Smooth muscle cell (in vitro differentiated cells): ENCODE data around the gene GRIA2. TPM values are rescaled to one million over a fixed set of nuclear protein-coding genes. Genes with fewer than 3 reads are reported as not detected.

Experiments used
- DNase-seq: peaks from one replicate; lab custom pipeline; 2025; ENCODE audit not compliant: unreplicated experiment; lab: John Stamatoyannopoulos, UW
- H2AFZ ChIP-seq: fragments of 200-600 bp; sonication (generic); 2 replicates; pipeline ENCODE4 v1.6.0; 2016; ENCODE audit warnings: antibody characterized with exemption, low read depth, mild to moderate bottlenecking
- H3F3A ChIP-seq: fragments of 200-600 bp; sonication (generic); 2 replicates; pipeline ENCODE4 v1.6.0; 2017; ENCODE audit warnings: antibody characterized with exemption, low read depth
- H3K27ac ChIP-seq: fragments of 200-600 bp; sonication (generic); 2 replicates; pipeline ENCODE4 v1.5.1; 2016; ENCODE audit warnings: low read depth, mild to moderate bottlenecking
- H3K27me3 ChIP-seq: fragments of 200-600 bp; sonication (generic); 2 replicates; pipeline ENCODE4 v1.6.1; 2016; ENCODE audit warnings: low read depth, mild to moderate bottlenecking
- H3K36me3 ChIP-seq: fragments of 200-600 bp; sonication (generic); 2 replicates; pipeline ENCODE4 v1.5.1; 2016; ENCODE audit warnings: low read depth
- H3K4me1 ChIP-seq: fragments of 200-600 bp; sonication (generic); 2 replicates; pipeline ENCODE4 v1.5.1; 2016; ENCODE audit warnings: low read depth
- H3K4me2 ChIP-seq: fragments of 200-600 bp; sonication (generic); 2 replicates; pipeline ENCODE4 v1.6.0; 2016; ENCODE audit warnings: mild to moderate bottlenecking
- H3K4me3 ChIP-seq: fragments of 200-600 bp; sonication (generic); 2 replicates; pipeline ENCODE4 v1.5.1; 2016; ENCODE audit warnings: mild to moderate bottlenecking
- H3K79me2 ChIP-seq: fragments of 200-600 bp; sonication (generic); 2 replicates; pipeline ENCODE4 v1.6.0; 2016; ENCODE audit warnings: low read depth, mild to moderate bottlenecking
- H3K9ac ChIP-seq: fragments of 200-600 bp; sonication (generic); 2 replicates; pipeline ENCODE4 v1.6.0; 2016; ENCODE audit warnings: low read depth
- H3K9me3 ChIP-seq: fragments of 200-600 bp; sonication (generic); replicated peaks from 2 replicates; pipeline ENCODE4 v1.5.1; 2016; ENCODE audit warnings: low read depth
- H4K20me1 ChIP-seq: fragments of 200-600 bp; sonication (generic); 2 replicates; pipeline ENCODE4 v1.6.0; 2016; ENCODE audit warnings: low read depth
- CTCF ChIP-seq: fragments of 200-600 bp; sonication (generic); IDR thresholded peaks from 2 replicates; pipeline ENCODE4 v1.5.1; 2017; ENCODE audit warnings: borderline replicate concordance, mild to moderate bottlenecking, antibody characterized with exemption; ENCODE audit not compliant: insufficient read depth, poor library complexity, severe bottlenecking
- WGBS: methylation state at CpG from one replicate; pipeline ENCODE4 v1.1.7; 2016; ENCODE audit warnings: low lambda C conversion rate; 5-methylcytosine and 5-hydroxymethylcytosine counted together
- polyA plus RNA-seq: library from polyadenylated mRNA; unstranded; fragments of >200 nt; fragmentation: Nextera tagmentation; extraction: Ambion mirVana; gene quantifications from 2 replicates; pipeline ENCODE4 v1.2.1, GENCODE V29; 2016
- total RNA-seq: library from RNA; depleted of rRNA; stranded (reverse); fragments of >200 nt; gene quantifications from 2 replicates; pipeline ENCODE4 v1.2.3, GENCODE V29; 2014

The GRIA2 gene
- total and polyA plus RNA-seq, 2 experiments from 2014 or later: not detected

- 2% methylated on average over 47 of the region's 59 CpGs for WGBS
- H3K4me3 ChIP-seq: peak overlapping the region; percentile 50
- H3K27me3 ChIP-seq: peaks cover 74% of the 10 kb centered on the region
- no peak for TF ChIP-seq CTCF
- no peaks in the 10 kb centered on the region for H3F3A ChIP-seq
- no peaks in the 10 kb centered on the region for H3K9me3 ChIP-seq
- H3K27ac ChIP-seq: no peak overlapping the region
- peak overlapping the region; percentile 86 for H3K4me2 ChIP-seq
- no peaks in the 10 kb centered on the region for H4K20me1 ChIP-seq
- peak overlapping the region; percentile 86 for H2AFZ ChIP-seq
- no peak for DNase-seq
- no peaks in the 10 kb centered on the region for H3K79me2 ChIP-seq
- H3K36me3 ChIP-seq: no peaks in the 10 kb centered on the region
- H3K9ac ChIP-seq: no peak overlapping the region
- peaks cover 9% of the 10 kb centered on the region for H3K4me1 ChIP-seq
These were observed 1.6 kb downstream of the GRIA2 start for GRCh38 chr4:157221895-157222770.

GRCh38 chr4:157222771-157223160 is 2.2 kb downstream of the GRIA2 start:
- peak overlapping the region; percentile 86 for H3K4me2 ChIP-seq
- no peak overlapping the region for H3K27ac ChIP-seq
- TF ChIP-seq CTCF: no peak
- H3K36me3 ChIP-seq: no peaks in the 10 kb centered on the region
- H3K79me2 ChIP-seq: no peaks in the 10 kb centered on the region
- peaks cover 9% of the 10 kb centered on the region for H3K4me1 ChIP-seq
- H3F3A ChIP-seq: no peaks in the 10 kb centered on the region
- H3K4me3 ChIP-seq: peak overlapping the region; percentile 50
- no peak for DNase-seq
- H3K27me3 ChIP-seq: peaks cover 78% of the 10 kb centered on the region
- no peaks in the 10 kb centered on the region for H4K20me1 ChIP-seq
- 3% methylated on average over 15 of the region's 15 CpGs for WGBS
- no peak overlapping the region for H3K9ac ChIP-seq
- no peaks in the 10 kb centered on the region for H3K9me3 ChIP-seq
- peak overlapping the region; percentile 86 for H2AFZ ChIP-seq

- H3K27me3 ChIP-seq: peaks cover 78% of the 10 kb centered on the region
These were observed 2.9 kb downstream of the GRIA2 start for GRCh38 chr4:157223456-157223855.

More at GRCh38 chr4:157223456-157223855, 2.9 kb downstream of the GRIA2 start:
- H3K4me1 ChIP-seq: peaks cover 9% of the 10 kb centered on the region
- no peaks in the 10 kb centered on the region for H4K20me1 ChIP-seq
- H3K4me2 ChIP-seq: no peak overlapping the region
- H3F3A ChIP-seq: no peaks in the 10 kb centered on the region
- H3K9ac ChIP-seq: no peak overlapping the region
- H3K36me3 ChIP-seq: no peaks in the 10 kb centered on the region
- no peak for DNase-seq
- peak overlapping the region; percentile 50 for H3K4me3 ChIP-seq
- no peaks in the 10 kb centered on the region for H3K79me2 ChIP-seq
- H2AFZ ChIP-seq: no peak overlapping the region
- H3K9me3 ChIP-seq: no peaks in the 10 kb centered on the region
- WGBS: 91% methylated on average over 1 of the region's 1 CpG
- no peak for TF ChIP-seq CTCF
- H3K27ac ChIP-seq: no peak overlapping the region
